ENCODE results near the gene P2RY11.

Gene P2RY11

GRCh38 chr19:10133596-10133995 is 22.1 kb downstream of the P2RY11 start:
- no peak overlapping the region for H3K4me3 ChIP-seq (ENCODE audit: low read depth, low read length)
- ChIA-PET POLR2A (no interaction called here), CTCF (interaction anchor here (0.8 to 5.5 kb wide), 6 partner anchors 9 to 117 kb away, joined by 3 to 35 read pairs (median 4); no protein-coding TSS in a partner anchor)
- no peak for DNase-seq (ENCODE audit: low read depth, low spot score)
- TF ChIP-seq, protein P1, sequence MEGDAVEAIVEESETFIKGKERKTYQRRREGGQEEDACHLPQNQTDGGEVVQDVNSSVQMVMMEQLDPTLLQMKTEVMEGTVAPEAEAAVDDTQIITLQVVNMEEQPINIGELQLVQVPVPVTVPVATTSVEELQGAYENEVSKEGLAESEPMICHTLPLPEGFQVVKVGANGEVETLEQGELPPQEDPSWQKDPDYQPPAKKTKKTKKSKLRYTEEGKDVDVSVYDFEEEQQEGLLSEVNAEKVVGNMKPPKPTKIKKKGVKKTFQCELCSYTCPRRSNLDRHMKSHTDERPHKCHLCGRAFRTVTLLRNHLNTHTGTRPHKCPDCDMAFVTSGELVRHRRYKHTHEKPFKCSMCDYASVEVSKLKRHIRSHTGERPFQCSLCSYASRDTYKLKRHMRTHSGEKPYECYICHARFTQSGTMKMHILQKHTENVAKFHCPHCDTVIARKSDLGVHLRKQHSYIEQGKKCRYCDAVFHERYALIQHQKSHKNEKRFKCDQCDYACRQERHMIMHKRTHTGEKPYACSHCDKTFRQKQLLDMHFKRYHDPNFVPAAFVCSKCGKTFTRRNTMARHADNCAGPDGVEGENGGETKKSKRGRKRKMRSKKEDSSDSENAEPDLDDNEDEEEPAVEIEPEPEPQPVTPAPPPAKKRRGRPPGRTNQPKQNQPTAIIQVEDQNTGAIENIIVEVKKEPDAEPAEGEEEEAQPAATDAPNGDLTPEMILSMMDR (IDR thresholded peaks at IDR 0.05; ENCODE audit: insufficient read depth, low read length, missing control alignments), result no peak

GRCh38 chr19:10134040-10134439 is 22.5 kb downstream of the P2RY11 start:
- ChIA-PET CTCF (interaction anchor here (1.6 kb wide), 1 partner anchor 9 kb away, joined by 4 read pairs; no protein-coding TSS in a partner anchor), POLR2A (no interaction called here)
- DNase-seq (ENCODE audit: low read depth, low spot score), result no peak
- no peak overlapping the region for H3K4me3 ChIP-seq (ENCODE audit: low read depth, low read length)
- TF ChIP-seq, protein P1 (IDR thresholded peaks at IDR 0.05; ENCODE audit: insufficient read depth, low read length, missing control alignments), result no peak

GRCh38 chr19:10135551-10136334 is 24.2 kb downstream of the P2RY11 start:
- CTCF ChIA-PET, result interaction anchor here (1.6 kb wide), 1 partner anchor 7 kb away, joined by 4 read pairs; no protein-coding TSS in a partner anchor
- POLR2A ChIA-PET, result no interaction called here
- no peak overlapping the region for H3K4me3 ChIP-seq (ENCODE audit: low read depth, low read length)
- no peak for DNase-seq (ENCODE audit: low read depth, low spot score)
- TF ChIP-seq, protein P1 (IDR thresholded peaks at IDR 0.05; ENCODE audit: insufficient read depth, low read length, missing control alignments), result no peak

GRCh38 chr19:10136936-10137335 is 25.4 kb downstream of the P2RY11 start:
- TF ChIP-seq, protein P1 (IDR thresholded peaks at IDR 0.05; ENCODE audit: insufficient read depth, low read length, missing control alignments), result no peak
- ChIA-PET POLR2A (no interaction called here), CTCF (no interaction called here)
- no peak overlapping the region for H3K4me3 ChIP-seq (ENCODE audit: low read depth, low read length)
- DNase-seq (ENCODE audit: low read depth, low spot score), result no peak

- TF ChIP-seq, protein P1 (IDR thresholded peaks at IDR 0.05; ENCODE audit: insufficient read depth, low read length, missing control alignments), result no peak
- ChIA-PET POLR2A (no interaction called here), CTCF (interaction anchor here (1.2 kb wide), 1 partner anchor 112 kb away, joined by 3 read pairs; no protein-coding TSS in a partner anchor)
- H3K4me3 ChIP-seq (ENCODE audit: low read depth, low read length), result no peak overlapping the region
- DNase-seq (ENCODE audit: low read depth, low spot score), result no peak
Observed at GRCh38 chr19:10137751-10138682, 26.5 kb downstream of the P2RY11 start.
